MM.1S (cell line): ENCODE data around the gene UTP4.
"Not testable (repeated sequence)": the region's sequence is repeated elsewhere in the genome, so short reads cannot be mapped to it uniquely, and the experiment has no call there.

Experiments
- DNase-seq: peaks from one replicate; pipeline ENCODE4 v3.0.0-alpha.2; 2015
- H2AFZ ChIP-seq: fragments of 300-600 bp; sonication (generic); 2 replicates; pipeline ENCODE4 v1.6.0; 2016; ENCODE audit warnings: antibody characterized with exemption, low read length
- H3F3A ChIP-seq: fragments of 300-600 bp; sonication (generic); 2 replicates; pipeline ENCODE4 v1.6.1; 2016; ENCODE audit warnings: mild to moderate bottlenecking, antibody characterized with exemption, low read length, moderate library complexity, mixed read lengths; ENCODE audit not compliant: insufficient read depth
- H3K27ac ChIP-seq: fragments of 300-600 bp; sonication (generic); 2 replicates; pipeline ENCODE4 v1.5.1; 2016; ENCODE audit warnings: mild to moderate bottlenecking, low read length
- H3K27me3 ChIP-seq: fragments of 300-600 bp; sonication (generic); replicated peaks from 2 replicates; pipeline ENCODE4 v1.6.0; 2016; ENCODE audit warnings: low read length; ENCODE audit not compliant: insufficient read depth
- H3K36me3 ChIP-seq: fragments of 300-600 bp; sonication (generic); replicated peaks from 2 replicates; pipeline ENCODE4 v1.6.1; 2016; ENCODE audit warnings: mild to moderate bottlenecking, low read length, mixed read lengths; ENCODE audit not compliant: insufficient read depth
- H3K4me1 ChIP-seq: fragments of 300-600 bp; sonication (generic); 2 replicates; pipeline ENCODE4 v1.6.1; 2016; ENCODE audit warnings: low read length, mixed read lengths
- H3K4me2 ChIP-seq: fragments of 300-600 bp; sonication (generic); 2 replicates; pipeline ENCODE4 v1.6.0; 2016; ENCODE audit warnings: low read depth, low read length
- H3K4me3 ChIP-seq: fragments of 300-600 bp; sonication (generic); 2 replicates; pipeline ENCODE4 v1.5.1; 2016; ENCODE audit warnings: low read length, mixed read lengths
- H3K79me2 ChIP-seq: fragments of 300-600 bp; sonication (generic); 2 replicates; pipeline ENCODE4 v1.6.1; 2016; ENCODE audit warnings: mixed run types, low read length, mixed read lengths
- H3K9ac ChIP-seq: fragments of 300-600 bp; sonication (generic); 2 replicates; pipeline ENCODE4 v1.6.1; 2016; ENCODE audit warnings: low read length, mixed read lengths
- H3K9me2 ChIP-seq: fragments of 300-600 bp; sonication (generic); replicated peaks from 2 replicates; pipeline ENCODE4 v1.6.1; 2016; ENCODE audit warnings: mild to moderate bottlenecking, low read length, mixed read lengths; ENCODE audit not compliant: insufficient read depth
- H3K9me3 ChIP-seq: fragments of 300-600 bp; sonication (generic); replicated peaks from 2 replicates; pipeline ENCODE4 v1.6.1; 2016; ENCODE audit warnings: mild to moderate bottlenecking, low read length, mixed read lengths; ENCODE audit not compliant: insufficient read depth
- H4K20me1 ChIP-seq: fragments of 300-600 bp; sonication (generic); 2 replicates; pipeline ENCODE4 v1.6.1; 2016; ENCODE audit warnings: mild to moderate bottlenecking, low read length, moderate library complexity, mixed read lengths; ENCODE audit not compliant: insufficient read depth
- EZH2 ChIP-seq: fragments of 300-600 bp; sonication (generic); optimal IDR thresholded peaks from 2 replicates; pipeline ENCODE3; 2017; ENCODE audit warnings: low read depth, mild to moderate bottlenecking, antibody characterized with exemption, low read length, mixed read lengths
- EZH2phosphoT487 ChIP-seq: fragments of 300-600 bp; sonication (generic); IDR thresholded peaks from 2 replicates; pipeline ENCODE4 v1.6.1; 2018; ENCODE audit warnings: antibody characterized with exemption, low read length
- TF ChIP-seq, protein P1 (sequence below): fragments of 300-600 bp; sonication (generic); IDR thresholded peaks from 2 replicates; pipeline ENCODE4 v1.5.1; 2016; ENCODE audit warnings: antibody characterized with exemption, low read length, mixed read lengths

UTP4 gene

DNA sequence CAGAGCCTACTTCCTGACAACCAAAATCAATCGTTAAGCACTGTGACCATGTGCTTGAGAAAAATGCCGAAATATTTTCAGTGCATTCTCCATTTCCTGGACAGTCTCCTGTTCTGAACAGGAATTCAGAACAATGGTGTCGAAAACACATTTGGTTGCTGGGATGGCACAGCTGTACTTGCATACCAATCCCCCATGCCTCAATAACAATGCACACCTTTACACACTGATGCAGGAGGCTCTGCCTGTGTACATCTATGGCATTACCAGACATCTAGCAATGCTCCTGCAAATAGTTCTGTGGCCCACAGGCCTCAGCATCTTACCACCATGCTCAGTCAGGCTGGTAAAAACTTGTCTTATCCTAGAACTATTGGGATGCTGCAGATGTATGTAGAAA lies 6.2 kb upstream of the UTP4 start:
- Histone ChIP-seq H3K4me3 (no peak overlapping the region), H3F3A (no peaks in the 10 kb centered on the region), H3K27ac (no peak overlapping the region), H3K9me2 (no peaks in the 10 kb centered on the region), H3K27me3 (no peaks in the 10 kb centered on the region), H3K4me1 (no peaks in the 10 kb centered on the region), H4K20me1 (no peaks in the 10 kb centered on the region; the same call in 1 of the 2 replicates), H3K79me2 (peaks cover 48% of the 10 kb centered on the region), H3K9ac (no peak overlapping the region), H3K36me3 (no peaks in the 10 kb centered on the region), H2AFZ (no peak overlapping the region), H3K4me2 (no peak overlapping the region), H3K9me3 (no peaks in the 10 kb centered on the region)
- DNase-seq = no peak
- TF ChIP-seq EZH2phosphoT487 (no peak), EZH2 (no peak)
- TF ChIP-seq, protein P1, sequence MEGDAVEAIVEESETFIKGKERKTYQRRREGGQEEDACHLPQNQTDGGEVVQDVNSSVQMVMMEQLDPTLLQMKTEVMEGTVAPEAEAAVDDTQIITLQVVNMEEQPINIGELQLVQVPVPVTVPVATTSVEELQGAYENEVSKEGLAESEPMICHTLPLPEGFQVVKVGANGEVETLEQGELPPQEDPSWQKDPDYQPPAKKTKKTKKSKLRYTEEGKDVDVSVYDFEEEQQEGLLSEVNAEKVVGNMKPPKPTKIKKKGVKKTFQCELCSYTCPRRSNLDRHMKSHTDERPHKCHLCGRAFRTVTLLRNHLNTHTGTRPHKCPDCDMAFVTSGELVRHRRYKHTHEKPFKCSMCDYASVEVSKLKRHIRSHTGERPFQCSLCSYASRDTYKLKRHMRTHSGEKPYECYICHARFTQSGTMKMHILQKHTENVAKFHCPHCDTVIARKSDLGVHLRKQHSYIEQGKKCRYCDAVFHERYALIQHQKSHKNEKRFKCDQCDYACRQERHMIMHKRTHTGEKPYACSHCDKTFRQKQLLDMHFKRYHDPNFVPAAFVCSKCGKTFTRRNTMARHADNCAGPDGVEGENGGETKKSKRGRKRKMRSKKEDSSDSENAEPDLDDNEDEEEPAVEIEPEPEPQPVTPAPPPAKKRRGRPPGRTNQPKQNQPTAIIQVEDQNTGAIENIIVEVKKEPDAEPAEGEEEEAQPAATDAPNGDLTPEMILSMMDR = no peak

DNA sequence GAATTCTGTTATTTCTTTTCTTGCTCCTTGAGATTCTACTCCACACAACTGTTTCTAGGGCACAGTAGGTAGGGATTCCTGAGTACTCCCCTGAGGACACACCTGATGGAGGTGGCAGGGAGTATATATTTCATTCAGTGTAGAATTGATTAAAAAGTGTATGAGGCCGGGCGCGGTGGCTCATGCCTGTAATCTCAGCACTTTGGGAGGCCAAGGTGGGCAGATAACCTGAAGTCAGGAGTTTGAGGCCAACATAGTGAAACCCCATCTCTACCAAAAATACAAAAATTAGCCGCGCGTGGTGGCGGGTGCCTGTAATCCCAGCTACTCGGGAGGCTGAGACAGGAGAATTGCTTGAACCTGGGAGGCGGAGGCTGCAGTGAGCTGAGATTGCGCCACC lies 5.6 kb upstream of the UTP4 start:
- H3K9ac ChIP-seq, H3K4me3 ChIP-seq, H3K36me3 ChIP-seq, H3K27me3 ChIP-seq, H4K20me1 ChIP-seq, H3K9me3 ChIP-seq, H3K27ac ChIP-seq, H3F3A ChIP-seq, H3K4me1 ChIP-seq, H3K9me2 ChIP-seq, H2AFZ ChIP-seq, H3K4me2 ChIP-seq, DNase-seq: not testable (repeated sequence)
- H3K79me2 ChIP-seq = peaks cover 54% of the 10 kb centered on the region

DNA sequence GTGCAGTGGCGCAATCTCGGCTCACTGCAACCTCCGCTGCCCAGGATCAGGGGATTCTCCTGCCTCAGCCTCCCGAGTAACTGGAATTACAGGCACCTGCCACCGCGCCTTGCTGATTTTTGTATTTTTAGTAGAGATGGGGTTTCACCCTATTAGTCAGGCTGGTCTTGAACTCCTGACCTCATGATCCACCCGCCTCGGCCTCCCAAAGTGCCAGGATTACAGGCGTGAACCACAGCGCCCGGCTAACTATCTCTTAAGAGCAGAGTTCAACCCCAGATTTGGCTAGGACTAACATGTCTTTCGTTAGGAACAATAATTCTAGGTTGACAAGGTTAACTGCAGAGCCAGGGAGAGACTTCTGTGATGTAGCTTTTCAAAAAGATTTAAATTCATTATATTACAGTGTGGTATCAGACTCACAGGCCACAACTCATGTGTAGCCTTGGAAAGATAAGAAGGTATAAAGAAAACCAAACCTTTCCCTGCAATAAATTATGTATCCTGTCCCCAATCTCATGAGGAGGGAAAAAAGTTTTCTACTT lies 4.4 kb upstream of the UTP4 start:
- peaks cover 63% of the 10 kb centered on the region for H3K79me2 ChIP-seq
- H3K9me3 ChIP-seq = no peaks in the 10 kb centered on the region
- H3K4me2 ChIP-seq = no peak overlapping the region
- no peaks in the 10 kb centered on the region for H3K27me3 ChIP-seq
- no peaks in the 10 kb centered on the region for H3K36me3 ChIP-seq
- no peak overlapping the region for H2AFZ ChIP-seq
- no peak for DNase-seq
- TF ChIP-seq, protein P1 = no peak
- TF ChIP-seq EZH2phosphoT487 (no peak), EZH2 (no peak)
- no peaks in the 10 kb centered on the region for H3K9me2 ChIP-seq
- no peaks in the 10 kb centered on the region for H3F3A ChIP-seq
- H3K27ac ChIP-seq = no peak overlapping the region
- no peaks in the 10 kb centered on the region; the same call in 1 of the 2 replicates for H4K20me1 ChIP-seq
- no peak overlapping the region for H3K4me3 ChIP-seq
- no peak overlapping the region for H3K9ac ChIP-seq
- no peaks in the 10 kb centered on the region for H3K4me1 ChIP-seq

DNA sequence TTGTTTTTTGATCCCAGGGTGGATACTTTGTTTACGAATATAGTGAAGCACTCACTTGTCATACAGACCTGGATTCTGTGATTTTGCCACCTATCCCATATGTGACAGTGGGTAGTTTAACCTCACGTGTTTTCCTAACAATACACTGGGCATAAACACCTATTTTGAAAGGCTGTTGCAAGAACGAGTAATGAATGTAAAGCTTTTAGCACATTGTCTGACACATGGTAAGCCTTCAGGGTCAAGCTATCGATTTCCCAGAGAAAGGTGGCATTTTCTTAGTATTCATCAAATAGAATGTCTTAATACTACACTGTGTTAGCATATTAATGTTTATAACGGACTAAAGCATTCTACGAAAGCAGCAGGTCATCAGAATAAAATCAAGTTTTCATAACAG lies 2.0 kb upstream of the UTP4 start:
- no peak overlapping the region for H3K4me2 ChIP-seq
- H3K4me3 ChIP-seq = no peak overlapping the region
- DNase-seq = no peak
- TF ChIP-seq EZH2phosphoT487 = no peak
- TF ChIP-seq EZH2 = no peak
- TF ChIP-seq, protein P1 = no peak
- H3K4me1 ChIP-seq = peaks cover 9% of the 10 kb centered on the region; the same call in 1 of the 2 replicates
- H3K79me2 ChIP-seq = peaks cover 83% of the 10 kb centered on the region
- H3F3A ChIP-seq = no peaks in the 10 kb centered on the region
- H3K36me3 ChIP-seq = peaks cover 3% of the 10 kb centered on the region; the same call in 1 of the 2 replicates
- H3K9me2 ChIP-seq = no peaks in the 10 kb centered on the region
- no peak overlapping the region for H3K9ac ChIP-seq
- H2AFZ ChIP-seq = no peak overlapping the region
- no peak overlapping the region for H3K27ac ChIP-seq
- H3K9me3 ChIP-seq = no peaks in the 10 kb centered on the region
- no peaks in the 10 kb centered on the region; the same call in 1 of the 2 replicates for H4K20me1 ChIP-seq
- no peaks in the 10 kb centered on the region for H3K27me3 ChIP-seq
